Smooth muscle cell of the pulmonary artery (primary cell): ENCODE results near the gene SEMA3B. TPM values are rescaled to one million over a fixed set of nuclear protein-coding genes. Genes with fewer than 3 reads are reported as not detected.

Experiments used
- total RNA-seq: library from RNA; depleted of rRNA; stranded (reverse); fragments of >200 nt; gene quantifications from 2 replicates; pipeline ENCODE4 v1.2.3, GENCODE V29; 2014

The SEMA3B gene
- total RNA-seq: 17.2 and 25.6 TPM in 2 replicates

DNA sequence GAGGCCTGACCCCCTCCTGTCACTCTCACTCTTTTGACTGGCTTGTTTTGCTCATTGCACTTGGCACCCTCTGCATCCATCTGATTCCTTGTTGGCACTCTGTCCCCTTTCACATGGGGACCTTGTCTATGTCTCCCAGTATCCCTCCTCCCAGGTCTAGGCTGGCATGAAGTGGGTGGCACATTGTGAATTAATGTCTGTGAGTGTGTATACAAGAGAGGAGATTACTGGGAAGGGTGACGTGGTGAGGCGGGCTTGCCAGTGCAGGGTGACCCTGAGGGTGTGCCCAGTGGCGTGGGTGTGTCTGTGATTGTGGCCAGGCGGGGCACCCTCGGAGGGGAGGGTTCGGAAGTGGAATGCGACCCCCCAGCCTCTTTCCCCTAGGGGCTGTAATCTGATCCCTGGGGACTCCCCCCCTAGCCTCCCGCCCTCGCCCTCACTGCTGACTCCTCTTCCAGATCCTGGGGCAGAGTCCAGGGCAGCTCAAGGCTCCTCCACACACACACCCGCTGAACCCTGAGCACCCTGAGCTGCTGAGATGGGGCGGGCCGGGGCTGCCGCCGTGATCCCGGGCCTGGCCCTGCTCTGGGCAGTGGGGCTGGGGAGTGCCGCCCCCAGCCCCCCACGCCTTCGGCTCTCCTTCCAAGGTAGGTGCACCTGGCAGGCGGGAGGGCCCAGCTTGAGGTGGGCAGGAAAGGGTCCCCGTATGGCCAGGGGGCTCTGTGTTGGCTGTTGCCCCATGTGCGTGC lies at the start of gene SEMA3B:
SEMA3B (plus strand) TSS at position 445 of the 749 bp plus-strand sequence; CDS start at position 539, 94 bp downstream.

GRCh38 chr3:50235716-50236483 lies 33.0 kb upstream of the SEMA3B start, which contains the start of gene GNAI2:
TSS of gene GNAI2 (plus strand) at chr3:50236204. CDS start at chr3:50236336, 132 bp downstream.

DNA sequence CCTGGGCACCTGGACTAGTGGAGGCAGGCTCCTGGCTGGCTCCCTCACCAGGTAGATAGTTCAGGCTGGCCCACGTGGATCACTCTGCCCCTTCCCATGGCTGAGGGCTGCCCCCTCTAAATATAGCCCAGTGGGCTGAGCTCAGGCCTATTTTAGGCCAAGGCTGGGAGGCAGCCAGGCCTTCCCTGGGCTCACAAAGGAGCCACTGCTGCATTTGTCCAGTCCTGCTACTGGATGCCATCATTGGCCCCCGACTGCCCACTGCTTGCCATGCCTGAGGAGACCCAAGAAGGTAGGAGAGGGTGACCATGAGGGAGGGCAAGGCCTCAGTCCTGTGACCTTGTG lies 9.9 kb downstream of the SEMA3B start, which contains the start of gene LSMEM2:
LSMEM2 (plus strand) TSS at position 208 of the 345 bp plus-strand sequence; CDS start at position 235, 27 bp downstream.

DNA sequence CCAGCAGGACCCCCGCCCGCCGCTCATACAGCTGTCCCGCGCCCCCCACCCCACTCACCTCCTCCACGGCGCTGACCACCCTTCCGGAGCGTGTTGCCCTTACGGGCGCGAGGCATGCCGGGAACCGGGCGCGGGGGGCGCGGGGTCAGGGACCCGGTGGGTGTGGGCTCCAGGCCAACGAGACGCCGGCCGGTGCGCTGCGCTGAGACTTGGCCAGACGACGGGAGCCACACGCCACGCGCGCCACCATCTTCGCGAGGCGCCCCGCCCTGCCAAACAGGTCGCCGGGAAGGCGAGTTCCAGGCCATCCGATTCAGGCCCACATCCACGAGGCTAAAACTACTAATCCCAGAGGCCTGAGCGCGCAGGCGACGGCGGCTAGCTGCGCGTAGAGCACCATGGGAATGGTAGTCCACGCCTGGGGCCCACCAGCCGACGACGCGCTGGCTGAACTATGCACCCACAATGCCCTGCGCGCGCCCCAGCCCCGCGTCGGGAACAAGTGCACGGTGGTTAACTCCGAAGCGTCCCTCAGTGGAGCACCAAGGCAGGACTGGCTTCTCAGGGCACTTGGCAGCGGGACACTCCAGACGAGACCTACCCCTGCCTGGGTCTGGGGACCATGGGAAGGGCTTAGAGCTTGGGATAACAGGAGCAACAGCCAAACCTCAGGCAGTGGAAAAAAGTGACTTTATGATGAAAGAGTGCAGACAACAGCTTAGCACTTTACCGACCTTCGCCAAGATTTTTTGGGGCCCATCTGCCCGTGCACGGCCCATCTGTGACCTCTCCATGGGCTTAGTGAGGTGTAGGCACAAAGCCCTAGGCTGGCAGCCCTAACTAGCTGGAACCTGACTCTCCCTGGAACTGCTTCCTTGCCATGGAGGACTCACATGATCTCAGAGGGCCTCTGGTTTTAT lies 23.5 kb downstream of the SEMA3B start, which contains the start of gene IFRD2:
IFRD2 (minus strand) TSS at position 271 of the 920 bp plus-strand sequence; CDS start at position 116, 155 bp downstream.

GRCh38 chr3:50298836-50299637 lies 30.1 kb downstream of the SEMA3B start, which contains the start of the genes HYAL3 and NAA80:
TSS of gene HYAL3 (minus strand) at chr3:50299405. CDS start at chr3:50295602, 3,803 bp downstream.
TSS of gene NAA80 (minus strand) at chr3:50299405. CDS start at chr3:50297463, 1,942 bp downstream.

DNA sequence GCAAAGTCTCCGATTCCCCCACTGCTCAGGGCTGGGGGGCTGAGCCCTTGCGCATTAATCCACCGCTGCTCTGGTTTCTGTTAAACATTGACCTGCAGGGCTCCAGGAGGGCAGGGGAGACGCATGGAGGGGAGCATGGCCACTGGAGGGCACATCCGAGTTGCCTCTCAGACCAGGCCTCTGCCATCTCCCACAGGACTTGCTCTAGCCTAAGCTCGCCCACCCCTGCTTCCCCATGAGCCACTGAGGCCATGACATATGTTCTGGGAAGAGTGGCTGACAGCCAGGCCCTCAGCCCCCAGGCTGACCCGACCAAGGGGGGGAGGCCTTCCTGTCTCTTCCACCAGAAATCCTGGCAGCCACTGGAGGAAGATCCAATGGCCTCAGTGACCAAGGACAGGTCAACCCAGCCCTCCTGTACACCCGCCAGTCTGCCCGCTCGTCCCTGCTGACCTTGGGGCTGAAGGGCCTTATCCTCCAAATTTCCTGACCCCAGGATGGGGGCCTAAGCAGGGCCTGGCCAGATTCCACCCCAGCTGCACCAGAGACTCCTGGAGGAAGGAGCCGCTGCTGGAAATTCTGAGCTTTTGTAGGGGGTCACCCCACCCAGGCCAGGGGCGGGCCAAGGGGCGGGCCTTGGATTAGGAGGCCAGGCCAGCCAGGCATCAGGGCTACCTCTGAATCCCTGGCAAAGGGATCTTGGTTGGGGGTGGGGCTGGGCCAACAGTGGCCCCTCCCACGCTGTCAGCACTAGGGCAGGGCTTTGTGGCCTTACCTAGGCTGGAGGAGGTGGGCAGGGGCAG lies 34.3 kb downstream of the SEMA3B start, which contains the start of gene HYAL1:
HYAL1 (minus strand) TSS at position 562 of the 803 bp plus-strand sequence. CDS start 618 bp downstream, outside the sequence.

DNA sequence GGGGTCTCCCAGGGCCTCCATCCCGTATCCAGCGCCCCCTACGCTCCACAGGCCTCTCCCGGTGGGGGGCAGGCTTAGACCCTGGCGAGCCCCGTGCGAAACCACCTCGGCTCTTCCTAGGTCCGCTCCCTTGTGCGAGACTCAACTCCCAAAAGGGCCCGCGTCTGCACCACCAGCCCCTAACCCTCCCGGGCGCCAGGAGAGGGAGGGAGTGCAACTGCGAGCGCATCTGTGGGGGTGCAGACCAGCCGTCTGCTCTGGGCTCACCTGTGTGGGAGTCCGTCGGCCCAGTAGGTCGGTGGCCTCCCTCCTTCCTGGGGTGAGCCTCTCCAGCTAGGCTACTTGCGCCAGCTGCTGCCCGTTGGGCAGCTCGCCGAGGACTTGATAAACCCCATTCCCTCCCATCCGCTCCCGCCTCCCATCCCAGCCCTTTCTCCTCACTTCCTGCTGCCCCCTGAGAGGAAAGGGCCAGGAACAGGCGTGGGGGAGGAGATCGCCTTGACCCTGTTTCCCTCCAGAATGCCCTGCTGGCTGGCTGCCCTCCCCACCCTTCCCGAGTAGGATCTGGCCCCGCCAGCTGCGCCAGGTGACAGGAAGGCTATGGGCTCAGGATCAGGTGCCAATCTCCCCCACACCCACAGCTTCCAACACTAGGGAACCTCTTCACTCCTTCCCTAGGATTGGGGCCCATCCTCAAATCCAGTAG lies 53.6 kb downstream of the SEMA3B start, which contains the start of gene HYAL2:
HYAL2 (minus strand) TSS at position 360 of the 706 bp plus-strand sequence. CDS start 2,256 bp downstream, outside the sequence.

Other genes starting within 250 kb of the SEMA3B start
- 120 and 131 TPM in 2 replicates for gene RBM5, start 180.2 kb upstream of the SEMA3B start, total RNA-seq
- 18.6 and 31.0 TPM in 2 replicates for gene SEMA3F, start 113.8 kb upstream of the SEMA3B start, total RNA-seq
- not detected in 2 replicates for gene GNAT1, start 77.5 kb upstream of the SEMA3B start, total RNA-seq
- gene SLC38A3, start 63.9 kb upstream of the SEMA3B start, total RNA-seq: not detected in 2 replicates
- 286 and 323 TPM in 2 replicates for gene GNAI2, start 32.9 kb upstream of the SEMA3B start, total RNA-seq
- not detected in 2 replicates for gene LSMEM2, start 9.9 kb downstream of the SEMA3B start, total RNA-seq
- gene IFRD2, start 23.3 kb downstream of the SEMA3B start, total RNA-seq: 53.4 and 85.1 TPM in 2 replicates
- gene HYAL3, start 30.3 kb downstream of the SEMA3B start, total RNA-seq: 10.6 and 10.8 TPM in 2 replicates
- 3.5 and 5.4 TPM in 2 replicates for gene NAA80, start 30.3 kb downstream of the SEMA3B start, total RNA-seq
- 0.89 and 2.5 TPM in 2 replicates for gene HYAL1, start 34.4 kb downstream of the SEMA3B start, total RNA-seq
- 64.6 and 107 TPM in 2 replicates for gene HYAL2, start 53.6 kb downstream of the SEMA3B start, total RNA-seq
- 14.5 and 18.3 TPM in 2 replicates for gene TUSC2, start 59.1 kb downstream of the SEMA3B start, total RNA-seq
- 34.3 and 37.3 TPM in 2 replicates for gene RASSF1, start 71.7 kb downstream of the SEMA3B start, total RNA-seq
- gene ZMYND10, start 76.6 kb downstream of the SEMA3B start, total RNA-seq: 0.91 and 1.1 TPM in 2 replicates
- gene NPRL2, start 81.6 kb downstream of the SEMA3B start, total RNA-seq: 18.4 and 20.1 TPM in 2 replicates
- gene CYB561D2, start 81.7 kb downstream of the SEMA3B start, total RNA-seq: 31.0 and 32.3 TPM in 2 replicates
- 53.0 and 54.7 TPM in 2 replicates for gene TMEM115, start 90.4 kb downstream of the SEMA3B start, total RNA-seq
- 0.07 TPM in 2 replicates for gene CACNA2D2, start 234.5 kb downstream of the SEMA3B start, total RNA-seq